Iris pigment epithelial cell (primary cell): ENCODE results near the gene ASTN2.

Experiments
- DNase-seq: peaks from one replicate; pipeline ENCODE4 v3.0.0-alpha.2; 2011; ENCODE audit warnings: low read depth

The ASTN2 gene

DNA sequence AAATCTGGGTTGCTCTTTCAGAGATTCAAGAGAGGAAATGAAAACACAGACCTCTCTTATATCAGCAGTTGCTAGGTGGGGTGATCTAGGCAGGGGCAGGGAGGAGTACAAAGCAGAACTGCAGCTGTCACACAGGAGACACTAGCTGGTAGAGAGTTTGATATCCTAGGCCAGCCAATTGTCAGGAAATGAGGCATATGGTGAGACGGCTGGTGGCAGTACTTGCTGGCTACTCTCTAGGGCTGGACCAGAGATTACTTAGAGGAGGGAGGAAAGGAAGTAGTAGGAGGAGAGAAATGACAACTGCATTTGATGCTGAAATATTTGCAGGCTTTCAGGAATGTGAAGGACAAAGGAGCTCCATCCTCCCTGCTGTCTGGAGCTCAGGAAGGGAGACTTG, 614.0 kb downstream of the ASTN2 start:
- DNase-seq: no peak

DNA sequence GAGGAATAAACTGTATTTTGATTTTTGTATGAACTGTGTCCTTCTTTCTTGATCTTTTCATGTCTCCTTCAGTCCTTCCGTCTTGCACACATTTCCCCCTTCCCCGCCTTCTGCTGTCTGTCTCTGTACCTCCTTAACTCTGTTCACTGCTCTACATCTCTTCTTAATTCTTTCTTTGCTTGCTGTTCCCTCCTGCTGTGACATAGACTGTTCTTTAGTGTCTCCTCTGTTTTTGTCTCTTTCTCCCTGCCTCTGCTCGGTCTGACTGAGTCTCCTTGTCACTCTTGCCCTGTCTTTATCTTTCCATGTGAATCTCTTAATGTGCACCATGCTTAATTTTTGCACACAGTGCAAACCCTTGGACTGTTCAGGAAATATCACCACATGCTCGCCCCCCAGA, 614.8 kb downstream of the ASTN2 start:
- no peak for DNase-seq

DNA sequence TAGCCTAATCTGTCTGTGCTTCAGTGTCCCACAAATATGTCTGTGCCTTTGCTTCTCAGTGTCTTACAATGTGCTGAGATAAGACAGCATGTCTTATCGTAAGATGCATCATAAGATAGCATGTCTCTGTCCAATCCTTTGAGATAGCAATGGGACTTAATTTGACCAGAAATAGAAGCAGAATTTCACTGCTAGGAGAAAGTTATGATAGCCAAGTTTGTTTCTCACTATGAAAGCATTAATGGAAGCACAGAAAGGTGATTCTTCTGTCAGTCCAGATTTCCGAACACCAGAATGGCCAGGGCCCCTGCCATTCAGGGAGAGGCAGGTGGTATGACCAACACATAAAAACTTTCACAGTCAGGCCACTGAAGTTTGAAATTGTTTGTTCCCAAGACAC, 616.3 kb downstream of the ASTN2 start:
- no peak for DNase-seq

DNA sequence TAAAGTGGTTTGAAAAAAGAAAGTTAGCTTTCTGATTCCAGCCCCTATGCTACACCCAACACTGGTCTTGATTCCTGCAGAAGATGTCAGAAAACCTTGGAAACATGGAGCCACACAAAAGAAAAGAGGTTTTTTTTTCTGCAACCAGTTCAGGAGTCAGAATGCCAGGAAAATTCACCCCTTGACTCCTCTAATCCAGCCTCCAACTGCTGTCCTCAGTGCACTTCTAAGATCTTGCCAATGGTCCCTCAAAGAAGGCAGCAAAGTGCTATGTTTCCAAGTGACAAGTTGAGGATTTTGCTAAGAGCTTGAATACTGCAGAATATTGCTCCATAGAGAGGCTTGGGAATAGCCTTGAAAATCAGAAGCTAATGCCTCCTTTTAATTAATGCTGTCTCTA, 617.6 kb downstream of the ASTN2 start:
- no peak for DNase-seq

DNA sequence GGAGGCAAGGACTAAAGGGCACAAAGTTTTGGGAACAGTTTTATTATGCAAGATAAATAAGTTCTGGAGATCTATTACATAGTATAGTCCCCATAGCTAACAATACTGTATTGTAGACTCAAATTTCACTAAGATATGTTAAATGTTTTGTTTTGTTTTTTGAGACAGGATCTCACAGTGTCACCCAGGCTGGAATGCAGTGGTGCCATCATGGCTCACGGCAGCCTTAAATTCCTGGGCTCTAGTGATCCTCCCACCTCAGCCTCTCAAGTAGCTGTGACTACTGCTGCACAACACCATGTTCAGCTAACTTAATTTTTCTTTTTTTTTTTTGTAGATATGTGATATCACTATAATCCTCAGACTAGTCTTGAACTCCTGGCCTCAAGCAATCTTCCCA, 618.2 kb downstream of the ASTN2 start:
- DNase-seq: no peak

DNA sequence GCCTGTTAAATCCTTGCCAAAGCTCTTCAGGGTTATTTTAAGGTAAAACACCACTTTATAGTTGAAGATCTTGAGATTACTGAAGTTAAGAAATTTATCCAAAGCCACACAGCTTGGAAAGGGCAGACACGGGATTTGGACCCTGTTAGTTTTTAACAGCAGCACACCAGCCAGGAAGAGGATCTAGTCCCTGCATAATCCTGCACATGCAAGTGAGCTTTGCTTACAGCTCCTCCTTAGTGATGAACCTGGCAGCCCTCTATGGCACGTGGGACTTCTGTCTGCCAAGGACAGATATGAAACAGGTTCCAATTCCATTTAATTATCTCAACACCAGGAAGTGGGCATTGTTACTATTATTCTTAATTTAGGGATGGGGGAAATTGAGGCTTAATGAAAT, 619.0 kb downstream of the ASTN2 start:
- no peak for DNase-seq

DNA sequence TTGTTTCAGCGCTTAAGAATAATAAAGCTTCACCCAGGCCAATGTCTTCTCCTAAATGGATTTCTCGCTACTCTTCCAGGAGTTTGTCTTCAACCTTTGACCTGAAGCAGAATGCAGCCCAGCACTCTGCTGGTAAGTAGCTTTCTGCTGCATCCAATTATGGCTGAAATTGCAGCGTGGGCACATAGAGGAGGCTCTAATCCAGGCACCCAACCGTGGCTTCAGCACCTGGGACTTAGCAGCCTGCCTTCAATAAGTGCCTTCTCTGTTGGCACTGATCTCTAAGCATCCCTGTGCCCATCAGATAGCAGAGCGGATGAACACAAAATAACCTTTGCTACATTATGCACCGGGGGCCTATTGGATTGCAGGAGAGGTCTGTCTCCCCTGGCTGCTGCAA, 622.6 kb downstream of the ASTN2 start:
- no peak for DNase-seq

DNA sequence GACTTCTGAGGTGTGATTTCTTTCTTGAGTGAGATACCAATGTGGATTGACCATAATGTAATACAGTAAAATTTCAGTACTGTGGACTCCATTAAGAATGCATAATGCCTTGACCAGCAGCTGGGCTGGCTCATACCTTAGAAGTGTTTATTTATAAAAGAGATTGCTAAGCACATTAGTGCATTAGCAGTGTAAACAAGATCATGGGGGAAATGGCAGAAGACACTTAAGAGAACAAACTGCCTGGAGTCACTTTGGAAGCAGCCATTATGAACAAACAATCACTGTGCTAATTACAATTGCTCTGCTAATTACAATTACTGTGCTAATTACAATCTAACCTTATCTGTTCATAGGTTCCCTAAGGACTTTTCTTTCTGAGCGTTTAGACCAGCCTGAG, 623.5 kb downstream of the ASTN2 start:
- DNase-seq: peak; percentile 29

DNA sequence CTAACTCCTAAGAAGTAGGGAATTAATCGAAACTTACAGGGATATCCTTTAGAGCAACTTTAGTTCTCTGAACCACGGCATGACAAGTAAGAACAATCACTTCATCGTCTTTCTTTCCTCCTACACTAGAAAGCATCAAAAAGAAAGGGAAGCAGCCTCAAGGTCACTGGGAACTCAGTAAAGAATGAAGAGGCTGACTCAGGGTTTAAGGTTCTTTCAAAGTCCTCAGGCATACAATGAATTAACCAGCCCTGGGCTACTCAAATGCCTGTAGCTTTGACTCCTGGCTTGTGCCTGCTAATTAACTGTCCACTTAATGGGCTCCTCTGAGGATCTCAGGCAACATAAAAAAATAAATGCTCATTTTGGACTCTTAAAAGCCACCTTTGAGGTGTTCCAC, 625.8 kb downstream of the ASTN2 start:
- DNase-seq: no peak

DNA sequence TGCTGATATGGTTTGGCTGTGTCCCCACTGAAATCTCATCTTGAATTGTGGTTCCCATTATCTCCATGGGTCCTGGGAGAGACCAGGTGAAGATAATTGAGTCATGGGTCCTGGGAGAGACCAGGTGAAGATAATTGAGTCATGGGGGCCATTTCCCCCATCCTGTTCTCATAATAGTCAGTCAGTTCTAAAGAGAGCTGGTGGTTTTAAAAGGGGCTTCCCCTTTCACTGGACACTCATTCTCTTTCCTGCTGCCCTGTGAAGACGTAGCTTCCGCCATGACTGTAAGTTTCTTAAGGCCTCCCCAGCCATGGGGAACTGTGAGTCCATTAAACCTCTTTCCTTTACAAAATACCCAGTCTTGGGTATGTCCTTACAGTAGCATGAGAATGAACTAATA, 628.1 kb downstream of the ASTN2 start:
- DNase-seq: no peak

DNA sequence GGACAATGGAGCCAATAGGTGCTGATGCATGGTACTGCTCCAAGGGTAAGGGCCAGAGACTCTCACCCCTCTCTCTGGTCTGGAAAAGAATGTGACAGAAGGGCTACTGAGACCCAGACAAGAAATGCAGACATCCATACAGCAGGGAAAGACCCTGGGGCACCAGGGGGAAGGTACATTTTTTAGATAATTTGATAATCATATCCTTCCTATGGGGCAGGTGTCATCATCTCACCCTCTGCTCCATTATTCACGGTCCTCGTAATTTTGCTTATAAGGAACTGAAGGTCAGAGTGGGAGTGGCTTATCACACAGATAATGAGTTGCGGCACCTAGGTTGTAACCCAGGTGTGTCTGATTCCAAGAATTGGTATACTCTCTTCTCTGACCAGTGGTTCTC, 637.7 kb downstream of the ASTN2 start:
- DNase-seq: no peak

DNA sequence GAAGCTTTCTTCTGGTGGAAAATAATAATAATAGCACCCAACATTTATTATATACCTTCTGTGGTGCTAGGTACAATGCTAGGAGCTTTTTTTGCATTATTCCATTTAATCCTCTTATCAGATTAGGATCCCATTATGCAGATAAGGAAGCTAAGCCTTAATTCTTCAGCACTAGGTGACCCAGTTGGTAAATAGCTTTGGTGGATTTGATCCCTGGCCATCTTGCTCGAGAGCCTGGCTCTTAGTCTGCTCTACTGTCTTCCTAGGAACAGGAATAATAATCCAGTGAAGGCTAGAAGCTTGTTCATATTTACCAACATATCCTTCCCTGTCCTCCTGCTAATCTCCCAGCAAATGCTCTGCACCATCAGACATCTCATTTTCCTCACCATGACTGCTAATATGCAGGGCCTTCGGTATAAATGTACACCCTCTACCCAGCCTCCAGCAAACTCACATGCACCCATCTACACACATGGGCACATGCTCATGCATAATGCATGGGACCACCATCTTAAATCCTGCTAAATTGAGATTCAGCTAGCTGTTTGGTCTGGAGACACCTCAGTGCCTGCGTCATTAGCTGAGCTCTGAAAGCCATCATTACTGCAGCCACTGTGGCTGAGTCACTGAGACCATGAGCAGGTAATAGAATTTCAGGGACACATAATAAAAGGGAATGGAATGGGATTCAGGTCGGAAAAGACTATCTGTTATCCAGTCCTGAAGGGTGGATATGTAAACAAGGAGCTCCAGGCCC, 640.3 kb downstream of the ASTN2 start:
- no peak for DNase-seq

DNA sequence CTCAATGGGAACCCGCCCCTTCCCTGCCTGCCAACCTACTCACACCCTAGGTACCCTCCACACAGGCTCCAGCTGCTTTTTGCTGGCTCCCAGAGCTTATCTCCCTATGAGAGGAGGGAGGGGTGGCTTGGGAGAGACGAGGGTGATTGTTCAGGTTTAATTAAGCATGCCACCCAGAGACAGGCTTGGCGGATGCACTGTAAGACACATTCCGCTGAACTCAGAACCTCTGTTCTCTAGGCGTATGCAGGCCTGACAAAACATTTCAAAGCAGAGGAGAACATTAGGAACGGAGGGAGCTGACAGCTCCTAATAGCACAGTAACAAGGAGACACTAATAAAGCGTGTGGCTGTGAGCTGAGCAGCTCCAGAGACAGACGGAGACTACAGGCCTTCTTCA, 647.6 kb downstream of the ASTN2 start:
- DNase-seq: no peak

DNA sequence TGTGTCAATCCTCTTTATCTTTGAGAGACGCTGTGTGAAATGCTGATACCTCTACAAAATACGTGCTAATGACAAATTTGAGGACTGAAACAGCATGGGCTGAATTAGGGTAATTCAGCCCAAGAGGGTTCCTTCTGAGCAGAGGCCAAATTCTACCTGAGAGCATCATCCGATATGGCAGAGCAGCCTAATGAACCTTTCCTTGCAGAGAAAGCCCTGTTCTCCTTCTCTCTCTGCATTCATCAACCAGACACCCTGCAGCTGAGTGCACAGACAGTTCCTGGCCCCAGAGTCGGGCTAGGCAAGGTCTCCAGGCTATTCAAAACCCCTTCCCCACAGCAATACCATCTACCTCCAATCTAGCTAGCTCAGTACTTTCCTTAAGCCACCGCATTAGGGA, 649.8 kb downstream of the ASTN2 start:
- no peak for DNase-seq

DNA sequence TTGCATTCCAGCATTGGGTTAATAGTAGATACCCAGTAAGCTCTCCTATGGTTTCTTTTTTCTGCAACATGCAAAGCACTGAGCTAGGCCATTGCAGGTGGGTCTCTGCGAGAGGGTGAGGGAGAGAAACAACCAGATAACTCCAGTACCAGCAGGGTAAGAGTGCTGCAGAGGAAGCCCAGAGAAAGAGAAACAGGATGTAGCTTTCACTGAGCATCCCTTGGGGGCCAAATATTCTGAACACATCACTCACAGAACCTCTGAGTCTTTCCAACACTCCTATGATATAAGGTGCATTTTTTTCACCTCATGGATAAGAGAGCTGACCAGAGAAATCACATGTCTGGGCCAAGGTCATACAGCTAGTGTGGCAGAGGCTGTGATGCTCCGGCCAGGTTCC, 651.1 kb downstream of the ASTN2 start:
- DNase-seq: no peak

DNA sequence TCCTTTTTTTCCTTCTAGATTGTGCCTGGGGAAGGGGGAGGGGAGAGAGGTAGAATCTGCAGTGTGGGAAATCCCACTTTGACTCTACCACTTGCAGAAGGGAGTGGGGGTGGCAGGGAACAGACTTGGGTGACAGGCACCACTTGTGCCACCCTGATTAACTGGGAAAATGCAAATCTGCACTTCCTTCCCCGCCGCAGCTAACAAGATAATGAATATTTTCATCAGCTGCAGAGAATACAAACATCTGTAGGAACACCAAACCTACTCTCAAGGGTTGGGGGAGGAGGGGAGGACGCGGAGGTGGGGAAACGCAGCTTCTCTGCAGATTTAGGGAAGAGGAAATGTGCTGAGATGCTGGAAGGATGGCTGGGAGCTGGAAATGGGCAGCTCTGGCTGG, 654.2 kb downstream of the ASTN2 start:
- no peak for DNase-seq

DNA sequence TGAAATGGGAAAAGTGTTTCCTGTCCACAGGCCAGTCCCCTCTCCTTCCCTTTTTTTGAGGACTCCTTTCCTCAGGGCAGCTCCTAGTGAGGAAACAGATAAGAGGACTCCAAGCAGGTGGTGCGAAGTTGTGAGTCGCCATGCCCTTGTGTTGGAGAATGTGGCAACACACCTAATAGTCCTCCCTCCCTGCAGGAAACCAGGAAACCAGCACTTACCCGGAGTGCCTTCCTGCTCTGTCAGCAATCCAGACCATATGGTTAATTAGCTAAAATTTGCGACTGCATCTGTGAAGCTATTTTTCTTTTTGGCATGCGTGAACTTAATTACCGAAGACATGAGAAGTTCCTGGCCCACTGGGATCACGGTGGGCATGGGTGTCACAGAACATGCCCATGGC, 657.8 kb downstream of the ASTN2 start:
- no peak for DNase-seq

DNA sequence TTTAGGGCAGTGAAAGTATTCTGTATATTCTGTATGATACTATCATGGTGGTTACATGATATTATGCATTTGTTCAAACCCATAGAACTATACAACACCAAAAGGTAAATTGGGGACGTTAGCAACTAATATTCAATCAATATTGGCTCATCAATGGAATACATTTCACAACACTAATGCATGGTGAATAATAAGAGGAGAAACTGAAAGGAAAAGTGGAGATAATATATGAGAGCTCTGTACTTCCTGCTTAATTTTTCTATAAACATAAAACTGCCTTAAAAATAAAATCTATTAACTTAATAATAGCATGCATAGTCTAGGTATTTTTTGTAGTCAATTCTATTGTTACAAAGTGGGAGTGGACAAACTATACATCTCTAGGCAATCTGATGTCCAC, 661.5 kb downstream of the ASTN2 start:
- DNase-seq: no peak

DNA sequence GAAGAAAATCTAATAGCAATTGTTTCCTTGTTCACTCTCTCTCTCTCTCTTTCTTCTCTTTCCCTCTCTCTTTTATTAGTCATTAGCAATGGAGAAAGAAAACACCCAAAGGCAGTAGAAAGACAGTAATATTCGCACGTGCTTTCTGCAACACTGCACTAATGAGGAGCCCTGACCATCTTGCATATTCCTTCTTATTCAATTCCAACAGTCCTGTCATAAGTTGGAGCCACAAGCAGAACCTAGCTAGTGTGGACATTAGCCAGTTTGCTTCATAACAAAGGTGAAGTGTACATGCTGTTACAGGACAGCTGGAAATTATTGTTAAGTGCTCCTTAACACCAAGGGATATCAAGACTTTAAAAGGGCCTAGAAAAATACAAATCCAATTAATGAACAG, 664.3 kb downstream of the ASTN2 start:
- DNase-seq: no peak

DNA sequence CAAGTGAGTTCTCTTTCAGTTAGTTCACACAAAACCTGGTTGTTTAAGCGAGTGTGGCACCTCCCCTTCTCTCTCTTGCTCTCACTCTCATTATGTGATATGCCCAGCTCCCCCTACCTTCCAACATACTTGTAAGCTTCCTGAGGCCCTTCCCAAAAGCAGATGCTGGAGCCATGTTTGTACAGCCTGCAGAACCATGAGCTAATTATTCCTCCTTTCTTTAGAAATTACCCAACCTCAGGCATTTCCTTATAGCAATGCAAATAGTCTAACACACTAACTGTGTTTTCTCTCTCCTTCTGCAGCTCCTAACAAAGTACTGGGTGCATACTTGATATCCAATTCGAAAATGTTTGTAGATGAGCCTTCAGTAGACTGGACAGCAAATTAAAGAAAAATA, 665.1 kb downstream of the ASTN2 start:
- no peak for DNase-seq

DNA sequence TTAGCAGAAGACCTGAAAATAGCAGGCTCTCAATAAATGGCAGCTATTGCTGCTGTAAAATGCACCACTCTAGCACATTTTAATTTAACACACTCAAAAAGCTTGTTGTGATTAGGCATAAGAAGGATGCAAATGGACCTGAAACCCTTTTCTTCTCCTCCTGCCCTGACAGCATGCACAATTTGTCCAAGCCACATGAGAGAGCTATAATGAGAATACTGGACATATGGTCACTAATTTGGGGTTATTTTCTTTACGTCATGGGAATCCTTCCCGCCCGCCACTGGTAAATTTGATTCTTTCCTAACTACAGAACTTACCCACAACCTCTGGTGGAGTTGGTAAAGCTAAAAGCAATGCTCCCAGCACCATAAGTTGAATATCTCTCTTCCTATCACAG, 665.7 kb downstream of the ASTN2 start:
- no peak for DNase-seq

DNA sequence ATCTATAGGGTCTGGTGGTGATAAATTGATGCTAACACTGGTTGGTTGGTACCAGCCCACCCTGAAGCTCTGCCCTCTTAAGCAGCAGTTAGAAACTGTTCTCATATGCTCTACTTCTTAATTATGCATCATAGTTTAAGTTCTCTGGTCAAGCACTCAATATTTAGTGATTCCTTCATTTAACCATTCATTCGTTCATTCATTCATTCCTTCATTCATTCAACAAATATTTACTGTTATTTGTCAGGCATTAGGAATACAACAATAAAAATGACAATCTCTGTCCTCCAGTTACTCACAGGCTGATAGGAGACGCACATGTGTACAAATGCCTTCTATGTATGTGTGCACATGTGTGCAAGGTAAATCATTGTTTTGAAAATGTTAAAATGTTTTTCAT, 673.1 kb downstream of the ASTN2 start:
- DNase-seq: no peak

DNA sequence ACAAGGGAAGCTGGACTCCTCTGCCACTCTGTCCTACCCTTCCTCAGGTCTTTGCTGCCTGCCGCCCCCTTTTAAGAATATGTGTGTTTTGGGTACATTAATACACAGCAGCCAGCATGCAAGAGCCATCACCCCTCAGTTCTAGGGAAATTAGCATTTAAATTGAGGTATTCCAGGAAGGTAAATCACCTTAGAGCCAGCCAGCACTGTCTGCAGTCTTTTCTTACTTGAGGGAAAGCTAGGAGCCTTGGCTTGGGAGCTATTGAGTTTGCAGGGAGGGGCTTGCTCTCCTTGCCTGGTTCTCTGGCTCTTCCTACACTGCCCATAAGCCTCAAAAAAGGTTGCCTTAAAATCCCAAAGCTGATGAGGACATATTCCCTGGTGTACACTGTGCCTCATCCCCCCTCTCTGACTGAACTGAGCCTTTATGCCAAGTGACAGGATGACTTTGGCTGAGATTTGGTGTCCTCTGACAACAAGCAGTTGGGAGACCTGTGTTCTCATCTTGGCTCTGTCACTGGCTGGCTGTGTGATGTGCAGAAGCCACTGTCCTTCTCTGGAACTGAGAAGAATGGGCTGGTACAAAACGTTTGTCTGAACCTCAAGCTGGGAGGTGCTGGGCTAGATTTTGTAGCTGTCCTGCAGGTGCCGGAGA, 673.6 kb downstream of the ASTN2 start:
- no peak for DNase-seq

DNA sequence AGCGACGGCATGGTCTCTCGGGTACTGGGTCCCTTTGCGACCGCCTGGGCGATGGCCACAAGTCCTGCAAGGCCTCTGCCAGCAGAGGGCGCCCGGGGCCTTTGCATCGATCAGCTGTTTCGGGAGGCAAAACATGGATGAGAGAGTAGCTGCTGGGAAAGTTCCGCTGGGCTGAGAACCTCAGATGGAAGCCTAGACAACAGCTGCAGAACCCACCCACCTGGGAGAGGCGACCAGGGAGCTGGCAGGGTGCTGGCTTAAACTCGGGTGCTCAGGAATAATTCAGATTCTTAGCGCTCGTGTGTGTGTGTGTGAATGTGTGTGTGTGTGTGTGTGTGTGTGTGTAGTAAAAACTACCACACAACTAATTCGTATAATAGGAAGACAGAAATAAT, 677.7 kb downstream of the ASTN2 start:
- peak; percentile 55 for DNase-seq
